ENCODE data around the gene CRABP1.

DNA sequence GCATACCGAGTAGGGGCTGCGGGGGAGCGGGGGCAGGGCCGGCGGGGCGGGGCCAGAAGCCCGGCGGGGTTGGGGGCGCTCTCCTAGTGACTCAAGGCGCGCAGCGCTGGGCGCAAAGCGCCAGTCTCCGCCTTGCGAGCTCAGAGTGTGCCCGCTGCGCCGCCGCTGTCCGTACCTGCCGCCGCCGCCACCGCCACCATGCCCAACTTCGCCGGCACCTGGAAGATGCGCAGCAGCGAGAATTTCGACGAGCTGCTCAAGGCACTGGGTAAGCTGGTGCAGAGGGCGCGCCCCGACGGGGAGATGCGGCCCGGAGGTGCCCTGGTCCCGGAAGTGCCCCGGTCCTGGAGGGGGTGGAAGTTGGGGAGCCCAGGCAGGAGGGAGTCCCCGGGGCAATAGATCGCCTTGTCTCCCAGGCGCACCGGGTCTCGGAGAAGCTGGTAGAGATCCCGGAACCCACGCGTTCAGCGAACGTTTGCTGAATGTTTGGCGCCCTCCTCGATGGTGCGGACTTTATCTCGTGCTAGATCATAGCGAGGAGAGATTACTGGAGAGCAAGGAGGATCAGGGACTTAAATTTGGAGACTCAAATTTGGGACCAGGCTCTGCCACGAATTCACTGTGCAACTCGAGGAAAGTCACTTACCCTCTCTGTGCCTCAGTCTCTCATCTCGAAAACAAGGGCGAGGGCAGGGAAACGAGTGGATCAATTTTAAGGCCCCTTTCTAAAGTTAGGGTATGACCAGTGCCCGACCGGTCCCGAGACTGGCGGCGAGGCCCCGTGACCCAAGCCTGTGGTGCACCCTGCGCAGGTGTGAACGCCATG is at the start of gene CRABP1:
- no peak for TF ChIP-seq CTCF (conservative IDR thresholded peaks at IDR 0.05; ENCODE audit: low read length)
- TF ChIP-seq EZH2phosphoT487 (IDR thresholded peaks at IDR 0.05; ENCODE audit: borderline replicate concordance, low read depth, low read length), result no peak

Measured in OCI-LY7 (cell line).